GM18870 (cell line): Measurements from ENCODE around the gene TOP1.

ENCODE experiments used
- ATAC-seq: cut with Tn5 transposase; IDR thresholded peaks from one replicate; pipeline ENCODE4 v1.9.1; 2021; ENCODE audit warnings: moderate library complexity; ENCODE audit not compliant: unreplicated experiment

Gene TOP1

DNA sequence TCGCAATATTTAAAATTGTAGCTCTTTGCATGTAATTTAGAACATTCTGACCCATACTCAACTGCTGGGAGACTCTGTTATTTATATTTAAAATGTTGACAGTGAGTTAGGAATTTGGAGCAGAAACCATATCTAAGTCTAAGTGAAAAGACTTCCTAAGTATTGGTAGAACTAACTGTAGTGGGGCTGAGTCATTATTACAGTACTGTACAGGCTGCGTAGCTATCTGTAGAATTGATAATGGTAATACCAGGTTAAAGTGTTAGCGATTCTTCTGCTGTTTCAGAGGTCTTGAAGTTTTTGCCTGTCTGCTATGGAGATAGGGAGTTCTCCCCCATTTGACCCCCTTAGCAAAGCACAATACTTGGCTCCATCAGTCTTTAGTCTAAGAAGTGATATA is 3.6 kb downstream of the TOP1 start:
- no peak for ATAC-seq

DNA sequence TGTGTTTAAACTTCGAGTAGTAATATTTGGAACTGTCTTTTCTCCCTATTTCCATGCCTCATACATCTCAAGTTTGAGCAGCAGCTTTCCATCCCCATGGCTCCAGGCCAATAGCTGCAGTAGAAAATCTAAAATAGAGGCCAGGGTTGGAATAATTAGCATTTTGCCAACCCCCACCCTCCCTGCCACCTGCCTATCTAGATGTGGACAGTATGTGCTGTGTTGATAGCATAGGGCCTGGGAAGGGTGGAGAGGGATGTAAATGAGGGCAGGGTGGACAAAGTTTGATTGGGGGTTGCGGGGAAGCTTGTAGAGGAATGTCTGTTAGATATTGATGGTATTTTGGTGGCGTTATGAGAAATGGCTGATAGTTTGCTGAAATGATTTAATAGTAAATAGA is 5.6 kb downstream of the TOP1 start:
- ATAC-seq, result no peak

DNA sequence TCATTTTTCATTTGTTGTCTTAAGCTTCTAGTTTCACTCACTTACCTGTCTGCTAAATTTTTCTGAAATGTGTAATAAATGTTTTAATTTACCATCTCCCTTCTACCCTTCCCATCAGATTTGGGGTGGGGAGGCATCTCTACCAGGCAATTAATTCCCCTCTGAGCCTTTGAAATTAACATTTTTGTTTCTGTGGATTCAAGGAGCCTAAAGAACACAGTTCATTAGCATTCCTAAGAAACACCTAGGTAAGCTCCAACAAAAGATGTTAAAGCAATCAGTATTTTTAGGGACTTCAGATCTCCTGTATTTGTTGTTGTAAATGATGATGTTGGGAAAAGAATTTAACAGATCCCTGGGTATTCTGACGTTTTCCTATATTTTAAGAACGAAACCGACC is 6.6 kb downstream of the TOP1 start:
- ATAC-seq, result no peak

DNA sequence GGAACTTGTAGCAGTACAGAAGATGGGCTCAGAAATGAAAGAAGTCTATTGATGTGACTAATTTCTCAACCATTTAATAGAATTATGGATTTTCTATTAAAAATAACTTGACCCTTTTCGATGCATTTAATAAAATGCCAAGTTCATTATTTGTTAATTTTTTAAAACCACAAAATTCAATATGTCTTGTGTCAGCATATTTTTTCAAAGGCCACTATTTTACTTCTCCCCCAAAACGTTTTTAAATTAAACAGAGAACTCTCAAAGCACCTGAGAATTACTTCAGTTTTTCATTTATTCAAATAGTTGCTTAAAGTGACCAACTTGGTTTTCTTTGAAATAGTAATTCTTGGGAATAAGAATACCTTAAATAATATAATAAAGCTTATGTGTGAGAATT is 8.6 kb downstream of the TOP1 start:
- ATAC-seq, result no peak

DNA sequence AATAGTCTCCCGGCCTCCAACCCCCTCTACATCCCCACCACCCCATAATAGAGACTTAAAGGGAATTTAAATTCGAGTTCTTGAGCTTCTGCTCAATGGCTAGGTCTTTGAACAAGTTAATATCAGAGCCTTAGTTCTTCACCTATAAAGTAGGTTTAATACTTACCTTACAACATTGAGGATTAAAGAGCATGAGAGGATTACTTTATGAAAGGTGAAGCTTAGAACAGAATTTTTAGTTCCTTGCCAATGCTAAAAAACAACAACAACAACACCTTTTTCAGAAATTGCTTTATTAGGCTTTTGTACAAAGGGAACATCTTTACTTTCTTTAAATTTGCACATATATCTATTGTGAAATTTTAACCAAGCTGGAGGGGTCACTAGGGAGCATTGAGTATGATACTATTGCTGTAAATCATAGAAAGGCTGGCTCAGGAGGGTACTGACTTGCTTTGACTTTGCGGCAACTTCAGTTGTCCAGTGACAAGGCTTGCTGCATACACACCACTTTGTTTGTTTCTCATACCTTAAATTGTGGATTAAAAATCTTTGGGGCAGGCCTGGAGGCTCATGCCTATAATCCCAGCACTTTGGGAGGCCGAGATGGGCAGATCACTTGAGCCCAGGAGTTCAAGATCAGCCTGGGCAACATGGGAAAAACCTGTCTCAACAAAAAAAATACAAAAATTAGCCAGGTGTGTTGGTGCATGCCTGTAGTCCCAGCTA is 9.7 kb downstream of the TOP1 start:
- no peak for ATAC-seq

DNA sequence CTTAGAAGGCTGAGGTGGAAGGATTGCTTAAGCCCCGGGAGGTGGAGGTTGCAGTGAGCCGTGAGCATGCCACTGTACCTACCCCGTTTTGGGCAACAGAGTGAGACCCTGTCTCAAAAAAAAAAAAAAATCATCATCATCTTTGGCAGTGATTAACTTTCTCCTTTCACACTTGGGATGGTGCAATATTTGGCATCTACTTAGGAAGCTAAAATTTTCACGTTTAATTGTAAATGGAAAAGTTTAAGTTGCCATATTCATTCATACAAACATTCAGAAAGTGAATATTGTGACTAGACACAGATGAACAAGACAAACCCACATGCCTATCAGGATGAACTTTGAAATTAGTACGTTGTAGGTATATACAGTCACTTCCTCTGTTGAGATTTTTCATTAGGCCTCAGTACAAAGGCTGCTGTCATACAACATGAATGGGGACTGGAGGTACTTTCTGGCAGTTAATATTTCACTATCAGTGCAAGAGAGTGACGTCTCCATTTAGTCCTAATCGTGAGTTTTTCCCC is 10.3 kb downstream of the TOP1 start:
- ATAC-seq, result peak; percentile 67

DNA sequence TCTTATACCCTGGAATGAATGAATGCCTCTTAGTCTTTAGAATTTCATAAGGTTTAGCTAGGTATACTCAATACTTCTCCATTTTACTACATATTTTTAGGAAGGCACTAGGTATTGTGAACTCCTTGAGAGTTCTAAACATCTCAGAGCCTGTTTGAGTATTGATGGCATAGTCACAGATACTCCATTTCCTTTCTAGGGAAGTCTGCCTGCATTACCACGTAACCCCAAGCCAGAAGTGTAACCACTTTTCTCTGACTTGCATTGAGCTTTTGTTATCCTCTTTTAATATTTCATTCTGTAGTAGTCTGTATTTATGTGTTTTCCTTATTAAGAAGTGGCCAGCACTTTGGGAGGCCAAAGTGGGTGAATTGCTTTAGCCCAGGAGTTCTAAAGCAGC is 12.2 kb downstream of the TOP1 start:
- no peak for ATAC-seq

DNA sequence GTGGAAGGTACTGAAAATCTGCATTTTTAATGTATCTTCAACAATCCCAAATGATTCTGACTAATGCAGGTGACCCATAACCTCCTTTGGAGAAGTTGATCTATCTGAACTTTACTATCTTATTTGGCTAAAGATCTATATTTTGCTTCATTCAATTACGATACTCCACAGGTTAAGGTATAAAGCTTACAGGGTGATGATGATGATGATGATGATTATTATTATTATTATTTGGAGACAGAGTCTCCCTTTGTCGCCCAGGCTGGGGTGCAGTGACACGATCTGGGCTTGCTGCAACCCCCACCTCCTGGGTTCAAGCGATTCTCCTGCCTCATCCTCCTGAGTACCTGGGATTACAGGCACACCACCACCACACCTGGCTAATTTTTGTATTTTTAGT is 13.1 kb downstream of the TOP1 start:
- ATAC-seq, result no peak

DNA sequence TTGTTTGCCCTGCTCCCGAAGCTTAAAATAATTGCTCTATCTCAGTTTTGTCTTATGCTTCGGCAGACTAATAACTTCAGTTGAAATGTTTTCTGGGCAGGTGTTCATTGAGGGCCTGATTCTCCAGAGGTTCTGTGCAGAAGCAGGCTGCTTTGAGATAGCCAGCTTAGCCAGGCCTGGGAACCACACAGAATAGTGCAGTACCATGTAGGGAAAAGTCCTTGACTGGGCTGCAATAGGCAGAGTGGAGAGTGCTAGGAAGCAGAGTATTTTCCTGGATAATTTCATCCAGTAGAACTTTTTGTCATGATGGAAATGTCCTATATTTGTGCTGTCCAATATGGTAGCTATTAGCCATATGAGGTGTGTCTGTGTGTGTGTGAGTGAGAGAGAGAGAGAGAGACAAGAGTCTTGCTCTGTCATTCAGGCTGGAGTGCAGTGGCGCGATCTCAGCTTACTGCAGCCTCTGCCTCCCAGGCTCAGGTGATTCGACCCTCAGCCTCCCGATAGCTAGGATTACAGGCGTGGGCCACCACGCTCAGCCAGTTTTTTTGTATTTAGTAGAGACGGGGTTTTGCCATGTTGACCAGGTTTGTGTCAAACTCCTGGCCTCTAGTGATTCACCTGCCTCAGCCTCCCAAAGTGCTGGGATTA is 15.9 kb downstream of the TOP1 start:
- ATAC-seq, result no peak

DNA sequence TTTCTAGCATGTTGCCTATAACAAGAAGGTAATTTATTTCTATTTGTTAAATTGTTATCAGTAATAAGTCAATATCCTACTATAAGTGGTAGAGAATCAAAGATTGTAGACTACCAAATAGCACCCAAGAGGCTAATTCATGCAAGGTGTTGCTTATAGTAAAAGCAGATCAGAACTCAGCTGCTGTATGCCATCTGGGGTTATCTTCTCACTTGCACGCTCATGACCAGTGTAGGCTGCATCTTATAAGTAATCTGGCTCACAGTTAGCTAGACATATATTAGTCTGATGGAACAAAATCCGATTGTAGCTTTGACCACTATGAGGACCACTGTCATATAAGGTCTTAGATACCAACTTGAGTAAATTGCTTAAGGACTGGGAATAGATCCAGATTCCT is 17.0 kb downstream of the TOP1 start:
- ATAC-seq, result no peak

DNA sequence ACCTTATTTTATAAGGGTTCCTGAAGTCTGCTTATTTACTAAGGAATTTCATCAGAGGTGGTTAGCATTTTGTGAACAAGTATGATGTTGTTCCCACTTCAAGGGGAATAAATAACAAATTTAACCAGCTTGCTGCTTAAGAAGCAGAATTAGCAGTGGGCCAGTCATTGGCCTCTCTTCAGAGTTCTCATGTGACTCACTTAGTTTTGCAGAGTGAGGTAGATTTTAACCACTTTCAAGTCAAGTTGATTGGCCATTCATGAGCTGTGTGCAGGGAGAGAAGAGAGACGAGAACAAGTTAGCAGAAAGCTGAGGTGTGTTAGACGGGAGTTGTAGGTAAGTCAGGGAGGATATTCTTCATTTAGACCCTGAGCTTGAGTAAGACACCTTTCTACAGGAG is 18.1 kb downstream of the TOP1 start:
- ATAC-seq, result no peak

DNA sequence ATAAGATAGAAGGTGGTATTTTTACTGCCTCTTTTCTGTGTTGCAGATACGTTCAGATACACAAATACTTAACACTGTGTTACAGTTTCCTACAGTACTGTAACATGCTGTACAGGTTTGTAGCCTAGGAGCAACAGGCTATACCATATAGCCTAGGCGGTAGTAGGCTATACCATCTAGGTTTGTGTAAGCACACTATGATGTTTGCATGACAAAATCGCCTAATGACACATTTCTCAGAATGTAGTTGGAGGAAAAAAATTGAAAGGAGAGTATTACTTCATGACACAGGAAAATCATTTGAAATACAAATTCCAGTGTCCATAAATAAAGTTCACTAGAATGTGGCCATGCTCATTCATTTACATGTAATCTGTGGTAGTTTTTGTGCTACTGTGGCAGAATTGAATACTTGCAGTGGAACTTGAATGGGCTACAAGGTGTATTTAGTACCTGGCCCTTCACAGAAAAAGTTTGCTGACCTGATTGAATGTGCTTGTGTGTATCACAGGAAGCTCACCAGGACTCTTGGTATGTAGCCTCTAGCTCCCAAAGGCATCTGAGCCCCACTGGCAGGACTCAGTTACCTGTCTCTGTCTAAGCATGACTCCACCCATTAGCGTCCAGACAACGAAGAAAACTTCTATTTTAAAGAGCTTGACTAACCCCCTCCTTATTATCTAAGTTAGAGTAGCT is 18.8 kb downstream of the TOP1 start:
- no peak for ATAC-seq

DNA sequence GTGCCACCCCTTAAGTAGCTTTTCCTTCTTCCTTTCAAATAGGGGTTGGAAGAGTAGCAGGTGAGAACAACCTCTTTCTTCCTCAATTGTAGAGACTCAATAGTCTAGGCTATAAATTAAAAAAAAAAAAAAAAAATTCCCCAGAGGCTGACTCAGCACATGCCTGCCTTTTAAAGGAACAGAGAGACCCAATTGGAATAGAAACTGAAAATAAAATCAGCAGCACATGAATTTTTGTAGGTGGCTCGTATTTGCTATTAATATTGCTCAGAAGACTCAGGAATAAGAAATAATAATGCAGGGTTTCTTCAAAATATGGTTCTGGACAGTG is 19.3 kb downstream of the TOP1 start:
- no peak for ATAC-seq

DNA sequence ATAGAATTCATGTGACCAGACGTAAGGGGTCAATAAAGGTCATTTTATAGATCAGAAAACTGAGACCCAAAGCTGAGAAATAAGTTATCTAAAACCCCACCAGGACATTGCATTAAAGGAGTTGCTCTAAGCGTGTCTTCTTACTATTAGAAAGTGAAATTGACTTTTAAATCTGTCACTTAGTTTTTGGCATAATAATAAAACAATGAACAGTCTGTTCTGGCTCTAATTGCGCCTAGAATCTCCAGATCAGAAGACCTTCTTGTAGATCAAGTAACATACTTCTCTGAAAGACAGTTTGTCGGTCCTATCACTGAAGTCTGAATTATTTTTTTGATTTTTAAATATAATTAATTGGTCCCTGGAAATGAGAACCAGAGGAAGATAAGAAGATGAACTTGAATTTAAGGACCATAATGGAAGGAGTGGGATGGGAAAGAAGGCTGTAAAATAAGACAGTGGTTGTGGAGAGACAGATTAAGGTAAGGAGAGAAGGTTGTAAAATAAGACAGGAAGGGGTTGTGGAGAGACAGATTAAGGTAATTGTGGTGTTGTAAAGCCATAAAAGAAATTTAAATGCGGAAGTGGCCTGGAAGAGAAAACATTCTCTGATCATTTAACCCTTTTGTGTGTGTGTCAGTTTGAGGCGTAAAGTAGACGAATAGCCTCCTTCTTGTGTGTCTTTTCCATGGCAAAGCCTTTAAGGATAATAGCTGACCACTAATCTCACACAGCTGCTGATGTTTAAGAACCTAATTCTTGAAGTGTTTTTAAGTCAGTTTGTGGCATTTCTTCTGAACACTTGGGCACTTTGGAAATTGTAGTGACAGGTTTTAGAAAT is 20.1 kb downstream of the TOP1 start:
- ATAC-seq, result no peak

DNA sequence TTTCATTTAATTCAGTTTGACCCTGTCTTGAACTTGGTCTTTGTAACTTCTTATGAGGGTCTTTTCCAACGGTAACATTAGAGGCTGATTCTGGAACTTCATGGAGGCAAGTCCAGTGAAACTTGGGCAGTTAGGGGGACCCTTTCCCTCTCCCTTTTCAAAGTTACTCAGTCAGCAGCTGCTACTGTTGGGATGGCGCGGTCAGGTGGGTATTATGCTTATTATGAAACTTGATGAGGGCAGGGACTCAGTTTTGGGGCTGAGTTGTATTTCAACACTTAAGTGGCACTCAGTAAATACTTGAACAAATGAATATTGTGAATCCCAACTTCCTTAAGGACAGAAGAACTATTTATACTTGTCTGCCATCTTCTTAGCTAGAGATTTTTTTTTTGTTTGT is 20.8 kb downstream of the TOP1 start:
- no peak for ATAC-seq

DNA sequence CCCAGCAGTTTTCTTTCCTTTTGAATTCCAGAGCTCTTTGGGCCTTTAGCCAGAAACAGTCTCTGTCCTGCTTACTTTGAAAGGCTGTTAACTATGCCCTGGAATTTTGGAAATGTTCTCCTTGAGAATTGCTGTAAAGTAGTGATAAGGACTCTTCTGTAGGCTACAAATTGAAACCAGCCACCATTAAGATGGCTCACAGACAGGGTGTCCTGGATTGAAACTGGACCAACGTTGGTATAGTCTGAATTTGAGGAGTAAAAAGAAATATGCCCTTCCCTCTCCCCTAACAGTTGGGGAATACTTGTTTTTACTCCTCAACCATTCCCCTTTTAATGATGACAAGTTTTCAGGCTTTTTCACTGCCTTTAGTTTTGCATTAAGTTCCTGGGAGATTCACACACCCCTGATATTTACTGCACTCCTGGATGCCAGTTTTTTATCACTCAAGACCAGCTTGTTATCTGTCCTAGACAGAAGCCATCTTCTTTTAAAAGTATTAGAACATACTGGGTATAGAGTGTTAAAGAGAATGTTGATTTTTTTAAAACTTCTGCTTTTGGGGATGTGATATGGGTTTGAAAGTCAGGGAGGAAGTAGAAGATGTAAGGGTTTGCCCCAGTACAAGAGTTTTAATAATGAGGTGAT is 21.9 kb downstream of the TOP1 start:
- ATAC-seq, result no peak

DNA sequence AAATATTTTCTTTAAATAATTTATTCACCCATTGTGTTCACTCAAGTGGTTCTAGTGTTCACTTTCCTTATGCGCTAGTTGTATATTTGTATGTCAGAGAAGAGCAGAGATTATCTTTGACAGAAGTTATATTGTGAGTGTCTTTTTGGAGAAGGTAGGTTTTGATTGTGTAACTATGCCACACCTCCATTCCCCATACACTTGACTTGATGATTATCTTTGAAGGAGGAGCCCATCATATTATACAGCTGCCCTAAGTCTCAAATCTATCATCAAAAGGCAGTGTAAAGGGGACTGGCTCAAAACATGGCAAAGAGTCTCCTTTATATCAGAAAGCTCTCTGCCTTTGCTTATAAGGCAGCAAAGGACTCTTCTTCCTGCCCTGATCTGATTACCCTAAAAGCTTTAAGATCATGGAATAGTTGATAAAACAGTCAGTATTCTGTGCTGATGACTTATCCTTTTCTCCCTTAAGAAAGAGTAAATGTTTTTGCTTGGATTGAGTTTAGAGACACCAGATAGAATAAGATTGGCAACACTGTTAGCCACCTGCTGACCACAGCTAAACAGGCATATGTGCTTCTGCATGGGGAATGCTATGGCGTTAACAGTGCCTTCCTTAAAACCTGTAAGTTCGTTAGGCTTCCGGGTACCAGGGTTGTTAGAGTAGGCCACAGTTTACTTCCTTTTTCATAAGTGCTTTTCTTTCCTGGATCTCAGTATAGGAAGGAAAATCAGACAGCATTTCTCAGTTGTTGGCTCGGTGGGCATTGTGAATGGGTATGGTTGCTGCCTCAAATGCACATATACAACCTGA is 22.6 kb downstream of the TOP1 start:
- ATAC-seq, result no peak

DNA sequence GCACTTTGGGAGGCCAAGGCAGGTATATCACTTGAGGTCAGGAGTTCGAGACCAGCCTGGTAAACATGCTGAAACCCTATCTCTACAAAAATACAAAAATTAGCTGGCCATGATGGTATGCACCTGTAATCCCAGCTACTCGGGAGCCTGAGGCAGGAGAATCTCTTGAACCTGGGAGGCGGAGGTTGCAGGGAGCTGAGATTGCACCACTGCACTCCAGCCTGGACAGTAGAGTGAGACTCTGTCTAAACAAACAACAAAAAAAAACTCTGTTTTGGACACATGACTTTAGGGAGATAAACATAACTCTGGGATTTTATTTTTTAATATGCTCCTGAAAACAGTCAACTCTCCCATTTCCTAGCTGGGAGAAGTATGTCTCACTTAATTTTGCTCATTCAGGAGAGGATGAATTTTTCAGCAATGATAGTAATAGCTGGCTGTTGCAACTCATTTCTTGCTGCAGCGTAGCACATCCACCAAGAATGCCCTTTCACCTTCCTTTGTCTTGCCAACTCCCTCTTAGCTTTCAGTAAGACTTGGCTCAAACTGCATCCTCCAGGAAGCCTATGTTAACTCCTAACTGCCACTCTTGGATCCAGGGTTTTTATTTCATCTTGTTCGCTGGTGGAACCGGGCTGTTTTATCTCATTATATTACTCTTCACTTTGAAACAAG is 24.3 kb downstream of the TOP1 start:
- no peak for ATAC-seq

DNA sequence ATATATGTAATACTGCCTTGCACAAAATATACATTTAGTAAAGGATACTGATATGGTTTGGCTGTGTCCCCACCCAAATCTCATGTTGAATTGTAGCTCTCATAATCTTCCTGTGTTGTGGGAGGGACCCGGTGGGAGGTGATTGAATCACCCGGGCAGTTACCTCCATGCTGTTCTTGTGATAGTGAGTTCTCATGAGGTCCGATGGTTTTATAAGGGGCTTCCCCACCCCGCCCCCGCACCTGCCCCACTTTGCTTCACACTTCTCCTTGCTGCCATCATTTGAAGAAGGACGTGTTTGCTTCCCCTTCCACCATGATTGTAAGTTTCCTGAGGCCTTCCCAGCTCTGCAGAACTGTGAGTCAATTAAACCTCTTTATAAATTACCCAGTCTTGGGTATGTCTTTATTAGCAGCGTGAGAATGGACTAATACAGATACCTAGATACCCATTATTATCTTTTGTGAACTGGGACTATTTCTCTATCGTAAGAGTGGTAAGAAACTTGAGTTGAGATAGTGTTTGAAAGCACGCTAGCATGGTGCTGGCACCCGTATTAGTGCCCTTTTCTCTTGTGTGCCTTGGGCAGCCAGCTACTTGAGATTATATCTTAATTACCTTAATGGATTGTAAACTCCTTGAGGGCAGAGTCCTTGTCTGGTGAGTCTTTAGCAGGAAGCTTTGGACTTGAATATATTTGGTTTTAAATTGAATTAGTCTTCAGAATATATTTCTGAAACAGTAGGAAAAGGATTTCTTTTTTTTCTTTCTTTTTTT is 25.6 kb downstream of the TOP1 start:
- no peak for ATAC-seq
